Sigmoid colon (tissue), 7 donors: ENCODE results near the gene PRL. TPM values are rescaled to one million over a fixed set of nuclear protein-coding genes. Genes with fewer than 3 reads are reported as not detected.

Source experiments
- DNase-seq: peaks from one replicate; pipeline ENCODE4 v3.0.0-alpha.2; 2019
- H3K27ac ChIP-seq, 4 donors: fragments of 200-600 bp; sonication (generic); one replicate each; pipeline ENCODE4 v1.5.1; 2016 to 2019; ENCODE audit warnings: mild to moderate bottlenecking in 1 of 4
- H3K27me3 ChIP-seq, 3 donors: fragments of 200-600 bp; sonication (generic); one replicate each; pipeline ENCODE4 v1.5.1; 2019; ENCODE audit warnings: mild to moderate bottlenecking in 1 of 3
- H3K36me3 ChIP-seq, 4 donors: fragments of 200-600 bp; sonication (generic); one replicate each; pipeline ENCODE4 v1.5.1; 2016 to 2019
- H3K4me1 ChIP-seq, 4 donors: fragments of 200-600 bp; sonication (generic); one replicate each; pipeline ENCODE4 v1.5.1; 2017 to 2019
- H3K4me3 ChIP-seq, 4 donors: fragments of 200-600 bp; sonication (generic); one replicate each; pipeline ENCODE4 v1.5.1; 2017 to 2019; ENCODE audit warnings: mild to moderate bottlenecking in 2 of 4, moderate library complexity in 1 of 4
- H3K9me3 ChIP-seq, 4 donors: fragments of 200-600 bp in 3 of 4; sonication (generic) in 3 of 4; one replicate each; pipeline versions ENCODE4 v1.5.1 to v1.6.1; 2013 to 2019
- CTCF ChIP-seq, 4 experiments: fragments of 450-650 bp in 3 of 4; fragments of 200-600 bp in 1 of 4; IDR thresholded peaks; one replicate each; pipeline ENCODE4 v1.5.1; 2016 to 2019; ENCODE audit warnings: antibody characterized with exemption in 4 of 4, mild to moderate bottlenecking in 3 of 4, moderate library complexity in 2 of 4
- EP300 ChIP-seq, 4 donors: sonication (generic); formaldehyde crosslinking; IDR thresholded peaks; one replicate each; pipeline ENCODE4 v1.6.1; 2017; ENCODE audit warnings: antibody characterized with exemption in 4 of 4
- POLR2A ChIP-seq, 2 donors: fragments of 450-650 bp; IDR thresholded peaks; one replicate each; pipeline ENCODE4 v1.6.1; 2016; ENCODE audit warnings: antibody characterized with exemption in 2 of 2, mild to moderate bottlenecking in 2 of 2, moderate library complexity in 2 of 2
- POLR2AphosphoS5 ChIP-seq, 4 donors: sonication (generic); formaldehyde crosslinking; IDR thresholded peaks; one replicate each; pipeline ENCODE4 v1.6.1; 2017; ENCODE audit warnings: antibody characterized with exemption in 4 of 4
- WGBS, 2 donors: extraction: QIAGEN DNeasy Blood & Tissue Kit; methylation state at CpG; one replicate each; pipeline ENCODE4 v1.1.7; 2013; 5-methylcytosine and 5-hydroxymethylcytosine counted together
- intact Hi-C: fragments of 100-400 bp; cut with DNase I; formaldehyde crosslinking; loops from one replicate; pipeline ENCODE4 v1.15.1; 2023
- polyA plus RNA-seq, 3 donors: library from polyadenylated mRNA; stranded (reverse); fragments of 200-250 nt; gene quantifications; one replicate each; pipeline ENCODE4 v1.2.3, GENCODE V29; 2013
- total RNA-seq, 4 donors: library from RNA; depleted of rRNA; stranded (reverse); fragments of >200 nt; gene quantifications; one replicate each; pipeline ENCODE4 v1.1.0, GENCODE V29; 2016
- donor health status: healthy with polysubstance abuse.
- donor health status: Bipolar disorder and iron deficiency.
- donor health status: healthy.

The PRL gene
- total and polyA plus RNA-seq, 7 donors = 0.04 TPM; not detected in 6

GRCh38 chr6:22279427-22279826, 17.4 kb downstream of the PRL start:
- Histone ChIP-seq H3K27me3 (no peaks in the 10 kb centered on the region), H3K27ac (no peak overlapping the region), H3K9me3 (no peaks in the 10 kb centered on the region), H3K4me3 (no peak overlapping the region), H3K36me3 (no peaks in the 10 kb centered on the region), H3K4me1 (no peaks in the 10 kb centered on the region)
- intact Hi-C loops = no loop called here
- DNase-seq = no peak
- no peak for TF ChIP-seq CTCF (IDR thresholded peaks at IDR 0.05)
- TF ChIP-seq EP300 (IDR thresholded peaks at IDR 0.05) = no peak
- no peak for TF ChIP-seq POLR2A (IDR thresholded peaks at IDR 0.05)
- TF ChIP-seq POLR2AphosphoS5 (IDR thresholded peaks at IDR 0.05) = no peak
- 88 to 90% methylated on average over 2 of the region's 2 CpGs for WGBS, 2 donors

GRCh38 chr6:22271081-22271480, 25.8 kb downstream of the PRL start:
- WGBS, 2 donors = 40 to 53% methylated on average over 7 of the region's 7 CpGs
- Histone ChIP-seq H3K27me3 (no peaks in the 10 kb centered on the region), H3K27ac (no peak overlapping the region), H3K36me3 (no peaks in the 10 kb centered on the region), H3K9me3 (no peaks in the 10 kb centered on the region), H3K4me3 (no peak overlapping the region), H3K4me1 (peaks cover 0 to 23% (median 12%) of the 10 kb centered on the region in 4 donors)
- no peak for TF ChIP-seq POLR2AphosphoS5 (IDR thresholded peaks at IDR 0.05)
- no peak for TF ChIP-seq CTCF (IDR thresholded peaks at IDR 0.05)
- no peak for TF ChIP-seq POLR2A (IDR thresholded peaks at IDR 0.05)
- TF ChIP-seq EP300 (IDR thresholded peaks at IDR 0.05) = no peak
- no peak for DNase-seq
- intact Hi-C loops = no loop called here

GRCh38 chr6:22263748-22264147, 33.1 kb downstream of the PRL start:
- no peak for DNase-seq
- H3K27me3 ChIP-seq = no peaks in the 10 kb centered on the region
- H3K27ac ChIP-seq = no peak overlapping the region
- H3K36me3 ChIP-seq = no peaks in the 10 kb centered on the region
- H3K4me1 ChIP-seq = peaks cover 0 to 3% (median 2%) of the 10 kb centered on the region in 4 donors
- 79% methylated on average over 2 of the region's 2 CpGs for WGBS, 2 donors
- TF ChIP-seq EP300 (IDR thresholded peaks at IDR 0.05) (no peak), CTCF (IDR thresholded peaks at IDR 0.05) (no peak), POLR2AphosphoS5 (IDR thresholded peaks at IDR 0.05) (no peak), POLR2A (IDR thresholded peaks at IDR 0.05) (no peak)
- intact Hi-C loops = no loop called here
- H3K4me3 ChIP-seq = no peak overlapping the region
- H3K9me3 ChIP-seq = no peaks in the 10 kb centered on the region

- 43 to 66% methylated on average over 3 of the region's 3 CpGs for WGBS, 2 donors
- Histone ChIP-seq H3K36me3 (no peaks in the 10 kb centered on the region), H3K4me3 (no peak overlapping the region), H3K9me3 (no peaks in the 10 kb centered on the region), H3K27me3 (no peaks in the 10 kb centered on the region), H3K27ac (no peak overlapping the region), H3K4me1 (peaks cover 0 to 14% (median 2%) of the 10 kb centered on the region in 4 donors)
- no peak for DNase-seq
- TF ChIP-seq POLR2A (IDR thresholded peaks at IDR 0.05) = no peak
- TF ChIP-seq POLR2AphosphoS5 (IDR thresholded peaks at IDR 0.05) = no peak
- no peak for TF ChIP-seq CTCF (IDR thresholded peaks at IDR 0.05)
- no peak for TF ChIP-seq EP300 (IDR thresholded peaks at IDR 0.05)
- intact Hi-C loops = no loop called here
Observed at GRCh38 chr6:22254886-22255285, 42.0 kb downstream of the PRL start.

GRCh38 chr6:22253955-22254655, 42.7 kb downstream of the PRL start:
- Histone ChIP-seq H3K27me3 (no peaks in the 10 kb centered on the region), H3K9me3 (no peaks in the 10 kb centered on the region), H3K27ac (no peak overlapping the region), H3K4me3 (no peak overlapping the region), H3K4me1 (peaks cover 0 to 14% (median 2%) of the 10 kb centered on the region in 4 donors), H3K36me3 (no peaks in the 10 kb centered on the region)
- DNase-seq = no peak
- intact Hi-C loops = no loop called here
- WGBS, 2 donors = 55 to 90% methylated on average over 1 of the region's 1 CpG
- TF ChIP-seq POLR2AphosphoS5 (IDR thresholded peaks at IDR 0.05) = no peak
- TF ChIP-seq CTCF (IDR thresholded peaks at IDR 0.05) = no peak
- no peak for TF ChIP-seq POLR2A (IDR thresholded peaks at IDR 0.05)
- no peak for TF ChIP-seq EP300 (IDR thresholded peaks at IDR 0.05)
